ENCODE data around the gene COL24A1. TPM values are rescaled to one million over a fixed set of nuclear protein-coding genes. Genes with fewer than 3 reads are reported as not detected.

The COL24A1 gene
- total RNA-seq, 6 donors from 2014 or later, result 0.30 to 2.1 (median 0.68) TPM

GRCh38 chr1:85707267-85707989 is 449.1 kb downstream of the COL24A1 start:
- peaks cover 12 to 18% (median 15%) of the 10 kb centered on the region in 4 donors for H3K4me1 ChIP-seq
- H3K4me3 ChIP-seq, result peak overlapping the region; percentile 57 to 94 (median 85)
- DNase-seq (no peak), ATAC-seq (ENCODE audit: low FRiP score in 2 of 2) (no peak)
- H3K9me3 ChIP-seq, result no peaks in the 10 kb centered on the region
- no peaks in the 10 kb centered on the region for H3K27me3 ChIP-seq
- 15 to 19% methylated on average over 13 of the region's 13 CpGs for WGBS, 2 donors
- TF ChIP-seq, protein P1, sequence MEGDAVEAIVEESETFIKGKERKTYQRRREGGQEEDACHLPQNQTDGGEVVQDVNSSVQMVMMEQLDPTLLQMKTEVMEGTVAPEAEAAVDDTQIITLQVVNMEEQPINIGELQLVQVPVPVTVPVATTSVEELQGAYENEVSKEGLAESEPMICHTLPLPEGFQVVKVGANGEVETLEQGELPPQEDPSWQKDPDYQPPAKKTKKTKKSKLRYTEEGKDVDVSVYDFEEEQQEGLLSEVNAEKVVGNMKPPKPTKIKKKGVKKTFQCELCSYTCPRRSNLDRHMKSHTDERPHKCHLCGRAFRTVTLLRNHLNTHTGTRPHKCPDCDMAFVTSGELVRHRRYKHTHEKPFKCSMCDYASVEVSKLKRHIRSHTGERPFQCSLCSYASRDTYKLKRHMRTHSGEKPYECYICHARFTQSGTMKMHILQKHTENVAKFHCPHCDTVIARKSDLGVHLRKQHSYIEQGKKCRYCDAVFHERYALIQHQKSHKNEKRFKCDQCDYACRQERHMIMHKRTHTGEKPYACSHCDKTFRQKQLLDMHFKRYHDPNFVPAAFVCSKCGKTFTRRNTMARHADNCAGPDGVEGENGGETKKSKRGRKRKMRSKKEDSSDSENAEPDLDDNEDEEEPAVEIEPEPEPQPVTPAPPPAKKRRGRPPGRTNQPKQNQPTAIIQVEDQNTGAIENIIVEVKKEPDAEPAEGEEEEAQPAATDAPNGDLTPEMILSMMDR (IDR thresholded peaks at IDR 0.05), result no peak
- TF ChIP-seq EP300 (IDR thresholded peaks at IDR 0.05), result no peak
- TF ChIP-seq POLR2AphosphoS5 (IDR thresholded peaks at IDR 0.05), result no peak
- no peak for TF ChIP-seq POLR2A (IDR thresholded peaks at IDR 0.05)
- H3K36me3 ChIP-seq, result peaks cover 0 to 23% (median 2%) of the 10 kb centered on the region in 4 donors
- H3K27ac ChIP-seq, result peak overlapping the region; percentile 49 to 91 (median 89)

GRCh38 chr1:85705940-85706339 is 450.6 kb downstream of the COL24A1 start:
- Histone ChIP-seq H3K27me3 (no peaks in the 10 kb centered on the region), H3K4me3 (no peak overlapping the region), H3K4me1 (peaks cover 12 to 18% (median 15%) of the 10 kb centered on the region in 4 donors), H3K9me3 (no peaks in the 10 kb centered on the region), H3K36me3 (peaks cover 0 to 38% (median 8%) of the 10 kb centered on the region in 4 donors), H3K27ac (no peak overlapping the region)
- ATAC-seq (ENCODE audit: low FRiP score in 2 of 2) (no peak), DNase-seq (no peak)
- 90 to 91% methylated on average over 3 of the region's 3 CpGs for WGBS, 2 donors
- no peak for TF ChIP-seq POLR2AphosphoS5 (IDR thresholded peaks at IDR 0.05)
- TF ChIP-seq, protein P1 (IDR thresholded peaks at IDR 0.05), result no peak
- TF ChIP-seq POLR2A (IDR thresholded peaks at IDR 0.05), result no peak
- no peak for TF ChIP-seq EP300 (IDR thresholded peaks at IDR 0.05)

- ATAC-seq (ENCODE audit: low FRiP score in 2 of 2) (no peak), DNase-seq (no peak)
- H3K4me3 ChIP-seq, result no peak overlapping the region
- TF ChIP-seq EP300 (IDR thresholded peaks at IDR 0.05) (no peak), POLR2AphosphoS5 (IDR thresholded peaks at IDR 0.05) (no peak), POLR2A (IDR thresholded peaks at IDR 0.05) (no peak)
- TF ChIP-seq, protein P1 (IDR thresholded peaks at IDR 0.05), result no peak
- no peak overlapping the region for H3K27ac ChIP-seq
- H3K36me3 ChIP-seq, result peaks cover 4 to 42% (median 17%) of the 10 kb centered on the region in 4 donors
- no peaks in the 10 kb centered on the region for H3K27me3 ChIP-seq
- H3K4me1 ChIP-seq, result no peaks in the 10 kb centered on the region
- WGBS, 2 donors, result 94 to 96% methylated on average over 4 of the region's 4 CpGs
- no peaks in the 10 kb centered on the region for H3K9me3 ChIP-seq
Observed at GRCh38 chr1:85700422-85700821, 456.1 kb downstream of the COL24A1 start.

- Histone ChIP-seq H3K9me3 (no peaks in the 10 kb centered on the region), H3K27me3 (no peaks in the 10 kb centered on the region), H3K36me3 (peaks cover 4 to 34% (median 15%) of the 10 kb centered on the region in 4 donors), H3K4me3 (no peak overlapping the region), H3K4me1 (no peaks in the 10 kb centered on the region), H3K27ac (no peak overlapping the region)
- TF ChIP-seq EP300 (IDR thresholded peaks at IDR 0.05) (no peak), POLR2A (IDR thresholded peaks at IDR 0.05) (no peak), POLR2AphosphoS5 (IDR thresholded peaks at IDR 0.05) (no peak)
- ATAC-seq (ENCODE audit: low FRiP score in 2 of 2), result no peak
- DNase-seq, result no peak
Observed at GRCh38 chr1:85697895-85698294, 458.7 kb downstream of the COL24A1 start.

DNA sequence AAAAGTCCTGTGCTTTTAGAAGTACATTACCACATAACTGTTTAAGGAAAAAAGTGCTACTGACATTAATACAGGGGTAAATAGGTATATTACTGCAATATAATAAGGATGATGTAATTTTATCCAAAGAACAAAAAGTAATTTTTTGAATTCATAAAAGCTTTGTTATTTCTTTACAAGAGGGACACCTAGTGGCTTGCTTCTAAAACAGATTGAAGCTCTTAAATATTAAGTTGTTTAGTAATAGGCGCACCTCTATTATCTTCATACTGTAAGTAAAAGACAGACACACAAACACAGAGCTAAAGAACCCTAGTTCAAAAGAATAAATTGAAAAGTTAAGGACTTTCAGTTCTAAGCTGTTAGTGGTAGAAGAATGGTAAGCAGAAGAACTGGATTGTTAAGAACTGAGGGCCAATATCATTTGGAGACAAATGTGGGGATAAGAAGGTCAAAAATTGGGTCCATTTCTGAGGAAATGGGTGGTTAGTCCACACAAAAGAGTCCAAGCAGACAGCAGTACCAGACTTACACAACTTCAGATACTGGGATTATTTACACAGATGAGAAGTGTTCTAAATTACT is 463.8 kb downstream of the COL24A1 start:
- H3K36me3 ChIP-seq, result peaks cover 0 to 16% (median under 1%) of the 10 kb centered on the region in 4 donors
- WGBS, 2 donors, result 54 to 58% methylated on average over 1 of the region's 1 CpG
- H3K27me3 ChIP-seq, result no peaks in the 10 kb centered on the region
- peaks cover 0 to 3% (median 0%) of the 10 kb centered on the region in 4 donors for H3K4me1 ChIP-seq
- H3K4me3 ChIP-seq, result no peak overlapping the region
- TF ChIP-seq, protein P1 (IDR thresholded peaks at IDR 0.05), result peak in 4 of 6 experiments; percentile 10 to 45 (median 26)
- TF ChIP-seq POLR2A (IDR thresholded peaks at IDR 0.05), result no peak
- TF ChIP-seq POLR2AphosphoS5 (IDR thresholded peaks at IDR 0.05), result no peak
- DNase-seq (no peak), ATAC-seq (ENCODE audit: low FRiP score in 2 of 2) (peak in 1 of 2 donors; percentile 58)
- no peak overlapping the region for H3K27ac ChIP-seq
- no peaks in the 10 kb centered on the region for H3K9me3 ChIP-seq

Measured in upper lobe of left lung (tissue), 6 donors.